Measurements from ENCODE around the gene SINHCAF.
A peak's percentile ranks its signal among the peaks of the same experiment; 100 is the strongest.
"Not testable (repeated sequence)": the region's sequence is repeated elsewhere in the genome, so short reads cannot be mapped to it uniquely, and the experiment has no call there.

The SINHCAF gene, protein sequence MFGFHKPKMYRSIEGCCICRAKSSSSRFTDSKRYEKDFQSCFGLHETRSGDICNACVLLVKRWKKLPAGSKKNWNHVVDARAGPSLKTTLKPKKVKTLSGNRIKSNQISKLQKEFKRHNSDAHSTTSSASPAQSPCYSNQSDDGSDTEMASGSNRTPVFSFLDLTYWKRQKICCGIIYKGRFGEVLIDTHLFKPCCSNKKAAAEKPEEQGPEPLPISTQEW

DNA sequence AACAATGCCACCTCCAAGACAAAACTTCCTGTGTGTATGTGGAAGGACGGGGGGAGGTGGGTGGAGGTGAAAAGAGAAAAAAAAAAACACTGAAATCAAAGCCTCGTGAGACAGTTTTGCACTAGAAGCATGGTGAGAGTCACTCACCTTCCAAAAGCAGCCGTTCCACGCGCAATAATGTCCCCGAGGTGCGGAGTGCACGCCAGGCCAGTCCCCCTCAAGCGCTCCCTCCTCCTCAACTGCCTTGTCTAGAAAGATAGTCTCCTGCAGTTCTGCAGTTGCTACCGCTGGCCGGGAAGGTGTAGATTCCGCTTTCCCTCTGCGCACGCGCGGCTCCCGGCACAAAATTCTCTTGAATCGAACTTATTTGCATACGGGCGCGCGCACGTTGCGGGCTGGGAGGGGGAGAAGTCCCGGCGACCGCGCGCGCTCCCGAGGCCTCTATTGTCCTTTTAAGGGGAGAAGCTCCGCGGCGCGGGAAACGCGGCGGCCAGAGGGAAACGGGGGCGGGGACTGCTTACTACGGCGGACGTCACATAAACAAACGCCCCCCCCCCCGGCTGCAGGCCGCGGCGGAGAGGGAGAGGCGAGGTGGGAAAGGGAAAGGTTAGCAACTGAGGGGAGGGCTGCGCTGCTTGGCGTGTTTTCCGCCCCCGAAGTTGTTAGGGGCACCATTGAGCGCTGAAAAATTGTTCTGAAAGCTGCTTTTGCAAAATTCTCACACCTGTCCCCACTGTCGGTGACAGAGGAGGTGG is at the start of gene SINHCAF:
TSS of gene SINHCAF (minus strand) at position 274 of the 755 bp plus-strand sequence. CDS start 27,946 bp downstream, outside the sequence.
- DNase-seq (ENCODE audit: insufficient read length, low spot score) (peak; percentile 98), FAIRE-seq (peak; percentile 77)

DNA sequence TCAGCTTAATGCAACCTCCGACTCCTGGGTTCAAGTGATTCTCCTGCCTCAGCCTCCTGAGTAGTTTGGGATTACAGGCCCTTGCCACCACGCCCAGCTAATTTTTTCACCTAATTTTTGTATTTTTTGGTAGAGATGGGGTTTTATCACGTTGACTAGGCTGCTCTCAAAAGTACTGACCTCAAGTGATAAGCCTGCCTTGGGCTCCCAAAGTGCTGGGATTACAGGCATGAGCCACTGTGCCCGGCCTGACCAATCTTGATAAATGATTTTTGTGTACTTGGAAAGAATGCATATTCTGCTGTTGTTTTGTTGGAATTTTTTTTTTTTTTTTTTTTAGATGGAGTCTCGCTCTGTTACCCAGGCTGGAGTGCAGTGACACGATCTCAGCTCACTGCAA is 49.5 kb upstream of the SINHCAF start:
- not testable (repeated sequence) for FAIRE-seq; DNase-seq (ENCODE audit: insufficient read length, low spot score)

DNA sequence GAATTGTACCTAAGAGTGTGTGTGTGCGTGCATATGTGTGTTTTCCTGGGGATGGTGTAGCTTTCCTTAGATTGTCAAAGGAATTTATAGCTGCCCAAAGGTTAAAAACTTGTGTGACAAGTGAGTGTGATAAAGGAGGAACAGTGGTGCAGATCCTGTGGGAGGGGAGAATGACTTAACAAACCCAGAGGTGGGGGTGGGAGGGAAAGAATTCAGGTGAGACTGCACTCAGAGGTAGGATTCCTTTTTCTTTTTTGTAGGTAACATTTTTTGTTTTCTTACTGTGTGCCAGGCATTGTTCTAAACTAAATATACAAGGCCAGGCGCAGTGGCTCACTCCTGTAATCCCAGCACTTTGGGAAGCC is 45.3 kb upstream of the SINHCAF start:
- no peak for FAIRE-seq
- DNase-seq (ENCODE audit: insufficient read length, low spot score), result no peak

DNA sequence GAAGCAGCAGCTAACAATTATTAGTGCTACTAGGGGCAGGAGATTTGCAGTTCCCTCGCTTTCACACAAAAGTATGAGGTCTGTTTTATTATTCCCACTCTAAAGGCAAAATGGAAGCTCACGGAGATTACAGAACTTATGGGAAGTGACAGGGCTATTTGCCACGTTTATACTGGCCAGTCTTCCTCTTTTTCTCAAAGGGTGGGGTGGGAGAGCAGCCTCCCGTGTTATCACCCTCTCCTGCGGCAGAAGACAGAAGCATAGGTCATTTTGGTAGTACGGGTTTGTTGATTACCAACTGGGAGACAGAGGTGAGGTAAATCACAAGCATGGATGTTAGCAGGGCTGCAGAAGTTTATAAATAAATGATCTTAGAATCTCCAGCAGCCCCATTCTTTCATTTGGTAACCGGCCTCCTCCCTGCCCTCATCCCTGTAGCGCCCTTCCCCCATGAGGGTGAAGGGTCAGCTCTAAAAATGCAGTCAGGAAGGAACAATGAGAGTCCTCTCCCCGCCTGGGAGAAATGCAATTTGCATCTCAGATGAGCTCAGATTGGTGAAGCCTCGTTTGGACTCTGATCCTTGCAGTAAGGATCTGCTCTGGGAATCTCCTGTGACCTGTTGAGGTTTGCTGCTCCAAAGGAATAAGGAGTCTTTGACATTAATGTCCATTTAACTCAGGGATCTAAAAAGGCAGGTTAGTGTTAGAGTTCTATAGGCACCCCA is 44.7 kb upstream of the SINHCAF start:
- DNase-seq (ENCODE audit: insufficient read length, low spot score) (no peak), FAIRE-seq (no peak)

DNA sequence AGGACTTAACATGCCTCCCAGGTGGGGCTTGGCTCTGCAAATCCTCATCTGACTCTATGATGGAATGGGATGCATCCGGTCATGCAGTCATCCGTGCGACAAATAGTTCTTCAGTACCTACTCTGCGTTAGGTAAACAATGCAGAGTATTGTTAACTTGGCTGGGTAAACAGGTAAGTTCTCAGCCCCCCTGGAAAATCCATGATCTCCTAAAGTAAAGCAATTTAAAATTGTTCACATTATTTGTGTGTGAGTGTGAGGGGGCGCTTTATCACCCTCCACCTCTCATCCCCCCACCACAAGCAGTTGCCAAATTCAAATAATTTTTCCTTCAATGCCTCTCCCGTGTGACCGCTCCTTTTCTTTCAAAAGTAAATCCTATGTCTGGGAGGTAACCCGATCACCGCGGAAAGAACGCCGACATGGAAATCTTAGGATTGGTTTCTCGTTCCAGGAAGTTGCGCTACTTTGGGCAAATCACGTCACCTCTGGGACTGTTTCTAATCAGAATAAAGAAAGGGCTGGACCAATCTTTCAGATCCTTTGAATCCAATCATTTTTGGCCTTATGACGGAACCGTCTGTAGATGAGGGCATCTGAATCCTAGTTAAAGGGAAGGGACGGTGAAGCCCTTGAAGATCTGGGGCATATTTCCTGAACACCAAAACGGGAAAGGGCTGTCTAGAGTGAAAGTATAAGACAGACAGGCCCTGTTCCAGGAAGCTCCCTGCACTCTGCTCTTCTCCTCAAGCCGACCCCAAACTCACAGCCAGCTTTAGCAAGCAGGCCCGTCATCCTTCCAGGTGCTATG is 44.0 kb upstream of the SINHCAF start:
- no peak for FAIRE-seq
- no peak for DNase-seq (ENCODE audit: insufficient read length, low spot score)

DNA sequence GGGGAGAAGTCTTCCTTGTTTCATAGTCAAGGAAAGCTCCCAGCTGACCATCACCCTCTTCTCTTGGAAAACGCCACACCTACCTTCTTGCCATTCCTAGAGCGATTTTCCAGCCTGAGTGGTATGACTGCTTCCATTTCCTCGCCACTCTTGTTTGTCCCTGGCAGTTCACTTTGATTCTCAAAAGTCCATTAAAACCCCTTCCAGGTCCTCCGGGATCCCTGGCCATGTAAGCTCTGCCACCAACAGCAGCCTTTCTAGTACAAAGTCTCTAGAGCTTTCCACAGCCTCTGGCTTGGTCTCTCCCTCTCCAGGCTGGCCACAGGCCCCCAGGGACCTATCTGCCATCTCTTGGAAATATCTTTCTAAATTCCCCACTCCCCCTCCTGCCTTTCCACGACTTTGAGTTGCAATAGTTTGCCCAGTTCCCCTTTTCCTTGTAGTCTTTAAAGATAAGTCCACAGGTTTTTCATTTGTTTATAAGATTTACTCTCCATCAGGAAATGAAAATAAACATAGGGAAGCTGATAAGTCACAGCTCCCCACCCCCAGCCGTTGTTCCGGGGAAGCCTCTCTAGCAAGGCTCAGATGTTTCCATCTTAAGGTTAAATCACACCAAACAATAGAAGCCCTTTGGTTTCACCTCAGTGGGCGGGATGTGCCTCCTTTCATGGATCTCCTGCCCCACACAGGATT is 42.9 kb upstream of the SINHCAF start:
- no peak for FAIRE-seq
- DNase-seq (ENCODE audit: insufficient read length, low spot score), result no peak

DNA sequence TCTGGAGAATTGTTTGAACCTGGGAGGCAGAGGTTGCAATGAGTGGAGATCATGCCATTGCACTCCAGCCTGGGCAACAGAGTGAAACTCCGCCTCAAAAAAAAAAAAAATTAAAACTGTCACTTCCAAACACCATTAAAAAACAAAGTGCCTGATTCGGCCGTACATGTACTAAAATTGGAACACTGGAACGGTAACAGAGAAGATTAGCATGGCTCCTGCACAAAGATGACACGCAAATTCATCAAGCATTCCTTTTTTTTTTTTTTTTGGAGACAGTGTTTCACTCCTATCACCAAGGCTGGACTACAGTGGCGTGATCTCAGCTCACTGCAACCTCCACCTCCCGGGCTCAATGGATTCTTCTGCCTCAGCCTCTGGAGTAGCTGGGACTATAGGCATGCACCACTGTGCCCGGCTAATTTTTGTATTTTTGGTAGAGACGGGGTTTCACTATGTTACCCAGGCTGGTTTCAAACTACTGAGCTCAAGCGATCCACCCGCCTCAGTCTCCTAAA is 40.2 kb upstream of the SINHCAF start:
- DNase-seq (ENCODE audit: insufficient read length, low spot score) (no peak), FAIRE-seq (no peak)

DNA sequence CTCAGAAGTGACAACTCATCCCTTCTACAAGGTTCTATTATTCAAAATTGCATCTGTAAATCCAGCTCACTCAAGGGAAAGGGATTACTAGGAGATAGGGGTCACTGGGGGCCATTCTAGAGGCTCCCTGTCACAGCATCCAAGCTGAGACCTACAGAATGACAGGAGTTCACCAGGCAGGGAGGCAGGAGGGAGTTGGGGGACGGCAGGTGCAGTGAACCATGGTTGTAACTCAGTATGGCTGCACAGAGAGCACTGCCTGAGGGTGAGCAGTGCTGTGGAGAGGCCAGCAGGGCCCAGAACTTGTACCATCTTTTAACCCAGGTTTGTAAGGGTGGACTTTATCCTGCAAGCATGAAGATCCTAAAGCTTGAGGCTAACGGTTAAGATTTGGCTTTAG is 37.9 kb upstream of the SINHCAF start:
- no peak for FAIRE-seq
- no peak for DNase-seq (ENCODE audit: insufficient read length, low spot score)

DNA sequence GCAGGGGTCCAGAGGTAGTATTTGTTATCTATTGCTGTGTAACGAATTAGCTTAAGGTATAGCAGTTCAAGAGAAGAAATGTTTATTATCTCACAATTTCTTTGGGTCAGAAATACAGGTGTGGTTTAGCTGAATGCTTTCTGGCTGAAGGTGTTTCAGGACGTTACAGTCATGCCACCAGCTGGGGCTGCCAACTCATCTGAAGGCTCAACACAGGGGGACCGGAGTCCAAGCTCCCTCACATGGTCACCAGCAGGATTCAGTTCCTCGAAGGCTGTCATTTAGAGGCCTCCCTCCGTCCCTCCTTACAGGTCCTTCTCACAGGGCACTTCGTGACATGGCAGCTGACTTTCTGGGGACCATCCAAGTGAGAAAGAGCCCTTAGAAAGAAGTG is 37.5 kb upstream of the SINHCAF start:
- DNase-seq (ENCODE audit: insufficient read length, low spot score) (no peak), FAIRE-seq (no peak)

DNA sequence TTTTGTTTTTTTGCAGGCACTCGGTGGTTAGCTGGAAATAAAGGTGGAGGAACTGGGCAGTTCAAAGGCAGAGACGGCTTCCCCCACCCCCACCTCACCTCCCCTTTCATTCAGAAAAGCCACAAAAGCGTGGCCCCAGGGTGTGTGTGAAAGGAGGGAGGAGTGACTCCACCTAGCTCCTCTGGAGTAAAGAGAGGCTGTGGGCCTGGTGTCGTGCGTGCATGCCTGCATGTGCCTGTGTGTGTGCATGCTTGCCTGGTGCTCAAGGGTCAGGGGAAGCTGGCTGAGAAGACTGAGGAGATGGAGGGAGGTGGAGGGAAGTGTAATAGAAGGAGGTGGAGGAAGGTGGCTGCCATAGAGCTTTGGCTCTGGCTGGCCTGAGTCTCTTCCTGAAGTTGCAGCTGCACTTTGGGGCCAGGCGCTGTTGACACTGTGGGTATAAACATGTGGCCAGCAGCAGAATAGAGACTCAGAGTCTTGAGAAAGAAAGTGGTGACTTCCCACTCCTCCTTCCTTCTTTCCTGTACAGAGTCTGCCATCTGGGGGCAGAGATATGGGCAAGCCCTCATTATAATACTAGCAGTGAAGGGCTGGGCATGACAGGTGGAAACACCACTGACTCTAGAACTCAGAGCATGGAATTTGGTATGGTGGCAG is 36.9 kb upstream of the SINHCAF start:
- FAIRE-seq (no peak), DNase-seq (ENCODE audit: insufficient read length, low spot score) (no peak)

DNA sequence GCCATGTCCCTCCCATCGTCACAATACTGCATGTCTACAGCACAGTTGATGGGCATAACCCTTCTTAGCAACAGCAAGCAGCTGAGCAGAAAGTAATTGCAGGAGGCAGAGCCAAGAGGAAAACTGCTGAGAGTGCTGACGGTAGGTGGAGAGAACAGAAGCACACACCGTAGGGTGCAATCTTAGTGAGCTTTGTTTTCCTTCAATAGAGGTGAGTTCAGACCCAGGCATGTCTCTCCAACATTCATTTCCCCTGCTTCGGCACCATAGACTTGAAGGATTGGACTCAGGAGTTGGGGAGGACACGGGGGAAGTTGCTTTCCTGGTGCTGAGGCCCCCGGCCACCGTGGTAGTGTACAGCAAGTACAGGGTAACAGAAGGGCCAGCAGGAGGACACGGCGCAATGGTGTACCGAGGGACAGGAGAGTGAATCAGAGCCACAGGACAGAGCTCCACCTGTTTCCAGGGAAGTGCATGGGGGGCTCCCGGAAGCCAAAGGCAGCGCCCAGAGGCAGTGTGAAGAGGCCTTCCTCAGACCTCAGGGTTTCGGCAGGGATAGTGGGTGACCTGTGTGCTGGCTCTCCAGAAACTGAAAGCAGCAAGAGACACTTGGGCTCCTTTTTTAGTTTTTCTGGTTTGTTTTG is 36.3 kb upstream of the SINHCAF start:
- no peak for DNase-seq (ENCODE audit: insufficient read length, low spot score)
- FAIRE-seq, result no peak

DNA sequence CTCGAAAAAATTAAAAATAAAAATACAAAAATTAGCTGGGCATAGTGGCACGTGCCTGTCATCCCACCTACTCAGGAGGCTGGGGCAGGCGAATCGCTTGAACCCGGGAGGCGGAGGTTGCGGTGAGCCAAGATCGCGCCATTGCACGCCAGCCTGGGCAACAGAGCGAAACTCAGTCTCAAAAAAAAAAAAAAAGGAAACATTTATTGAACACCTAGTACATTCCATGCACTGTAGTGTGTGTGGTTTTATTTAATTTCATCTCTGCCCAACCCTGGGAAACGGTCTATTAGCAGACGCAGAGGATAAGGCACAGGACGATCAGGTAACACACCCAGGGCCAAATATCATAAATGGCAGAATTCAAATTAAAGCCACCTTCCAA is 35.8 kb upstream of the SINHCAF start:
- FAIRE-seq (no peak), DNase-seq (ENCODE audit: insufficient read length, low spot score) (no peak)

DNA sequence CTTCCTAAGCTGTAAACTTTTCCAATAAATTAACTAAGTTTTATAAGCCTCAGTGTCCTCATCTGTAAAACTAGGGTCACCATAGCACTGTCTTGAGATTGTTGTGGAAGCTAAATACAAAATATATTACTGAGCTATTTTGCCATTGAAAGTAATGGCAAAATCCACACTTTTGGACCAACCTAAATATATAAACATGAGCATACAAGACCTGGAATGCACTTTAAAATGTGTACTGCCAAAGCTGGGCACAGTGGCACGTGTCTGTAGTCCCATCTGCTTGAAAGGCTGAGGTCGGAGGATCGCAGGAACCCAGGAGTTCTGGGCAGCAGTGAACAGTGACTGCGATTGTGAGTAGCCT is 29.8 kb upstream of the SINHCAF start:
- FAIRE-seq, result no peak

DNA sequence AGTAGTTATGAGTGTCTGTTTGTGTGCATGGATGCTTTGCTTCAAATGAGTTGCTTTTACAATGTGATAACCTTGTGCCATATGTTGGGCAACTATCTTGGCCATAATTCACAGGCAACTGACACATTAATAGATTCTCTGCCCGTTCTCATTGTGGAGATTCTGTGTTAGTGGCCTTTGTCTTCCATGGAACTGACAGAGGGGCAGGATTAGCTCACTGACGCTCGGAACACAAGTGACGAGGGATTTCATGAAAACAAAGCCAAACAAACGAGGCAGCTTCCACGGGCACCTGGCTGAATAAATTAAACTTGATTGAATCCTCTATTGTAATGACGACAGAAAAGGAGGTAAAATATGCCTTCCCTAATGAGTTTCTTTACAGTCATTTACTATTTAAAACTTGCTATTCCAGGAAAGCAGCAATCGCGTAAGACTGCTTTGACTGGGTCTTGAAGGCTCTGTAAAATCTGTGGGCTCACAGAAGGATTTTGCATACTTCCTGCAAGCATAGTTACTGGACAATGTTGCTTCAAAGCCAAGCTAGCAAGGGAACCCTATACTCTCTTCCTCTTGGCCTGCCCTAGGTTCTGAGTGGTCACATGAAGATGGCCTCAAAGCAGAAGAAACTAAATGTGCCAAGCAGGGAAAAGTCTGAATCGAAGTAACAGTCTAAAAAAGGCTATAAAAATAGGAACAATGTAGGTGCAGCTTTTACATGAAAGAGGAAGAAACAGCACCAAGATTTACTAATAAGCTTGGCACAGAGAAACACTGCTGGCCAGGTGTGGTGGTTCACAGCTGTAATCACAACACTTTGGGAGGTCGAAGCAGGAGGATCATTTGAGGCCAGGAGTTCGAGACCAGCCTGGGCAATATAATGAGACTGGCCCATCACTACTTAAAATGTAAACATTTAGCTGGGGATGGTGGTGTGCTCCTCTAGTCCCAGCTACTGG is 28.1 kb upstream of the SINHCAF start:
- DNase-seq (ENCODE audit: insufficient read length, low spot score), result no peak
- peak; percentile 38 for FAIRE-seq

More for the DNA sequence above, 29.8 kb upstream of the SINHCAF start:
- no peak for DNase-seq (ENCODE audit: insufficient read length, low spot score)

DNA sequence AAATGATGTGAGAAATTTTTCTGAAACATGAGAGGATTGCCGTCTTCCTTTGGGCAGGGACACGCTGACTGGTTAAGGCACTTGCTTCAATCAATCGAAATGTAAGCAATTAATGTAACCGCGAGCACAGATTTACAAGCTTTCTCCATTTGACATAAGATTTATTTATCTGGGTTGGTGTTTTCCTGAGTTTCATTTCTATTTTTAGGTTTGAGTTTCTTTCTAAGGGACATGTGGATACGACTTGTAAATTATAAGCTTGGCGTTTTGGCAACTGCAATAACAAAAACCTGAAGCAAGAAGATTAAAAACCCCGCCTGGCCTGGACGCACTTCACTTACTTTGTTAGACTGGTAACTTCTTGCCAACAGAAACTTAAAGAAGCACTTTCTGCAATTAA is 20.3 kb upstream of the SINHCAF start:
- FAIRE-seq (no peak), DNase-seq (ENCODE audit: insufficient read length, low spot score) (no peak)

DNA sequence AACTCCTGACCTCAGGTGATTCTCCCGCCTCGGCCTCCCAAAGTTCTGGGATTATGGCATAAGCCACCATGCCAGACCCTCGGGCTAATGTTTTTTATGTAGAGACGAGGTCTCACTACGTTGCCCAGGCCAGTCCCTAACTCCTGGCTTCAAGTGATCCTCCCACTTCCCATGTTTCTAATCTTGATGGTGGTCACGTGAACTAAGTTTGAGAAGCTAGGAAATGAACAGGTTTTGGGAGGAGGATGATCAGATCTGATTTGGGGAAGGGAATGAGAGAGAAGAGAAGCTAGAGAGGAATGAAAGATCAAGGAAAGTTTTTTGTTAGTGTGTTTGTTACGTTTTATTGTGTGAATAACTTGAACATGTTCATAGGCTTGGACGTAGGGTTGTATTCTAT is 17.2 kb upstream of the SINHCAF start:
- FAIRE-seq (no peak), DNase-seq (ENCODE audit: insufficient read length, low spot score) (no peak)

DNA sequence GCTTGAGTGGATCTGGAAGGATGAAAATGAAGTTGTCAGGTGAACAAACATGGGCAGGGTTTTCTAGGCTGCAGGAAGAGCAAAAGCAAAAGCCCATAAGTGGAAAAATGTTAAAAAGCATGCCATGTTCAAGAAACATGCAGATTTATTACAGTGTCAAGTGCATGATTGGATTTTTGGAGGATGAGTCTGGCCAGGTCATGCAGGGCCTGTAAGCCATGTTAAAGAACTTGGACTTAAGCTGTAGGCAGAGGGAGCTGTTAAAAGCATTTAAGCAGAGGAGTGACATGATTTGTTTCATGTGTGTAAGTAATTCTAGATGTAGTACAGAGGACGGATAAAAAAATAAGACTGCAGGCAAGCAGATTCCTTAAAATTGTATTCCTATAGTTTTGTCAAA is 16.3 kb upstream of the SINHCAF start:
- DNase-seq (ENCODE audit: insufficient read length, low spot score), result no peak
- FAIRE-seq, result peak; percentile 23
